GM12892 (cell line): Measurements from ENCODE around the gene POU2AF2.

ENCODE experiments used
- DNase-seq: peaks from one replicate; pipeline ENCODE4 v3.0.0; 2011; ENCODE audit not compliant: insufficient read length
- FAIRE-seq: peaks from 2 replicates; lab custom pipeline; 2011; peaks lifted over from hg19 to GRCh38; lab: Jason Lieb, UNC
- POLR2A ChIP-seq: IDR thresholded peaks from 2 replicates; pipeline ENCODE4 v1.6.1; 2011; ENCODE audit warnings: low read depth, low read length, control low read depth
- POLR2AphosphoS5 ChIP-seq: IDR thresholded peaks from 2 replicates; pipeline ENCODE4 v1.6.1; 2011; ENCODE audit warnings: low read depth, low read length, control low read depth
- TAF1 ChIP-seq: IDR thresholded peaks from 2 replicates; pipeline ENCODE4 v1.6.1; 2011; ENCODE audit warnings: low read depth, mild to moderate bottlenecking, control low read depth, low read length, borderline replicate concordance

Gene POU2AF2

GRCh38 chr11:111299101-111300026, 53.8 kb downstream of the POU2AF2 start:
- TF ChIP-seq POLR2AphosphoS5: no peak
- TF ChIP-seq TAF1: no peak
- TF ChIP-seq POLR2A: no peak
- FAIRE-seq: peak; percentile 94
- DNase-seq: peak; percentile 55

GRCh38 chr11:111300569-111300968, 55.0 kb downstream of the POU2AF2 start:
- FAIRE-seq (no peak), DNase-seq (no peak)
- TF ChIP-seq TAF1: no peak

GRCh38 chr11:111301004-111301841, 55.7 kb downstream of the POU2AF2 start:
- TF ChIP-seq POLR2A (no peak), TAF1 (no peak)
- FAIRE-seq (peak; percentile 9), DNase-seq (no peak)

GRCh38 chr11:111301842-111302118, 56.3 kb downstream of the POU2AF2 start:
- DNase-seq: no peak
- TF ChIP-seq POLR2A (no peak), POLR2AphosphoS5 (no peak), TAF1 (no peak)
- FAIRE-seq: no peak

- DNase-seq (no peak), FAIRE-seq (no peak)
- TF ChIP-seq POLR2AphosphoS5: no peak
- TF ChIP-seq POLR2A: no peak
- TF ChIP-seq TAF1: no peak
These were observed 56.8 kb downstream of the POU2AF2 start for GRCh38 chr11:111302298-111302697.

GRCh38 chr11:111303461-111303860, 57.9 kb downstream of the POU2AF2 start:
- no peak for FAIRE-seq
- TF ChIP-seq POLR2AphosphoS5: no peak
- TF ChIP-seq TAF1: no peak
- no peak for TF ChIP-seq POLR2A
- DNase-seq: no peak

- DNase-seq (no peak), FAIRE-seq (peak; percentile 72)
These were observed 59.8 kb downstream of the POU2AF2 start for GRCh38 chr11:111305162-111305802.

GRCh38 chr11:111305876-111306275, 60.4 kb downstream of the POU2AF2 start:
- FAIRE-seq (no peak), DNase-seq (no peak)
- TF ChIP-seq POLR2AphosphoS5 (no peak), POLR2A (no peak), TAF1 (no peak)

More at GRCh38 chr11:111305162-111305802, 59.8 kb downstream of the POU2AF2 start:
- TF ChIP-seq POLR2A (no peak), TAF1 (no peak)

- no peak for FAIRE-seq
- DNase-seq: no peak
These were observed 60.8 kb downstream of the POU2AF2 start for GRCh38 chr11:111306321-111306720.

GRCh38 chr11:111307472-111308108, 62.1 kb downstream of the POU2AF2 start:
- no peak for FAIRE-seq
- DNase-seq: no peak

More at GRCh38 chr11:111306321-111306720, 60.8 kb downstream of the POU2AF2 start:
- TF ChIP-seq TAF1 (no peak), POLR2A (no peak), POLR2AphosphoS5 (no peak)

GRCh38 chr11:111308140-111308539, 62.6 kb downstream of the POU2AF2 start:
- FAIRE-seq: no peak
- TF ChIP-seq POLR2AphosphoS5: no peak
- no peak for TF ChIP-seq POLR2A
- no peak for TF ChIP-seq TAF1
- no peak for DNase-seq

More at GRCh38 chr11:111307472-111308108, 62.1 kb downstream of the POU2AF2 start:
- TF ChIP-seq TAF1 (no peak), POLR2A (no peak), POLR2AphosphoS5 (no peak)
